HepG2 (cell line): Measurements from ENCODE around the gene N4BP2L1. TPM values are rescaled to one million over a fixed set of nuclear protein-coding genes. Genes with fewer than 3 reads are reported as not detected.

Experiments used
- ATAC-seq: fragments of 200-7000 bp; cut with Tn5 transposase; 3 replicates; pipeline ENCODE4 v1.9.1; 2020; ENCODE audit warnings: mild to moderate bottlenecking, moderate library complexity
- BruUV-seq: library from RNA; stranded (reverse); fragments of 400-500 nt; replicated peaks from 2 replicates; lab custom pipeline; 2021; lab: Mats Ljungman, UMichigan
- CTCF ChIA-PET: fragments of 300-600 bp; formaldehyde crosslinking; extraction: SDS; loops from one replicate; lab custom pipeline; 2021; ENCODE audit warnings: low total read pairs, inconsistent platforms, low intra/inter-chr PET ratio; lab: Yijun Ruan, JAX
- POLR2A ChIA-PET: fragments of 350-600 bp; sonication (Branson Sonifier 250); formaldehyde crosslinking; loops from one replicate; lab custom pipeline; 2020; ENCODE audit warnings: antibody characterized with exemption, inconsistent platforms; lab: Yijun Ruan, JAX
- DNase-seq: peaks from one replicate; pipeline ENCODE4 v3.0.0-alpha.2; 2015; ENCODE audit warnings: low spot score
- FAIRE-seq: peaks from 3 replicates; lab custom pipeline; 2011; peaks lifted over from hg19 to GRCh38; lab: Jason Lieb, UNC
- H2AFZ ChIP-seq: one replicate; pipeline ENCODE4 v1.6.1; 2011; ENCODE audit warnings: low read length, inconsistent platforms
- H3K27ac ChIP-seq: fragments of 300-600 bp; 3 replicates; pipeline ENCODE4 v1.8.0; 2011; ENCODE audit warnings: mixed run types, mild to moderate bottlenecking, mixed read lengths, low read length, inconsistent platforms; ENCODE audit not compliant: insufficient read depth; ENCODE audit errors: extremely low read length
- H3K27me3 ChIP-seq, 2 experiments: fragments of 200-600 bp in 1 of 2; 2 replicates in 1 of 2; 3 replicates in 1 of 2; pipeline versions ENCODE4 v1.6.0 to v1.8.0; 2011; ENCODE audit warnings: low read length in 2 of 2, mild to moderate bottlenecking in 2 of 2, moderate library complexity in 2 of 2, inconsistent platforms in 1 of 2; ENCODE audit not compliant: insufficient read depth in 2 of 2, control insufficient read depth in 1 of 2
- H3K36me3 ChIP-seq, 2 experiments: fragments of 200-600 bp in 1 of 2; replicated peaks in 1 of 2; 2 replicates in 1 of 2; 3 replicates in 1 of 2; pipeline versions ENCODE4 v1.5.1 to v1.8.0; 2011; ENCODE audit warnings: low read length in 2 of 2, inconsistent platforms in 1 of 2; ENCODE audit not compliant: insufficient read depth in 2 of 2, control insufficient read depth in 1 of 2
- H3K4me1 ChIP-seq: 2 replicates; pipeline ENCODE4 v1.5.1; 2012; ENCODE audit warnings: low read length, inconsistent platforms; ENCODE audit not compliant: insufficient read depth
- H3K4me2 ChIP-seq: 2 replicates; pipeline ENCODE4 v1.6.0; 2011; ENCODE audit warnings: low read depth, low read length, inconsistent platforms
- H3K4me3 ChIP-seq, 3 experiments: fragments of 200-600 bp in 1 of 3; sonication (generic), shearing (Covaris generic) in 1 of 3; replicated peaks in 1 of 3; 2 replicates each; pipeline ENCODE4 v1.5.1; 2011 to 2016; ENCODE audit warnings: low read length in 3 of 3, inconsistent platforms in 2 of 3, low read depth in 2 of 3, mild to moderate bottlenecking in 2 of 3, control low read depth in 1 of 3, mixed read lengths in 1 of 3; ENCODE audit not compliant: insufficient read depth in 1 of 3
- H3K79me2 ChIP-seq: one replicate; pipeline ENCODE4 v1.6.1; 2011; ENCODE audit warnings: low read length, inconsistent platforms; ENCODE audit not compliant: insufficient read depth
- H3K9ac ChIP-seq: 2 replicates; pipeline ENCODE4 v1.6.0; 2011; ENCODE audit warnings: mild to moderate bottlenecking, low read depth, low read length, inconsistent platforms; ENCODE audit not compliant: insufficient read depth
- H3K9me3 ChIP-seq: 2 replicates; pipeline ENCODE4 v1.5.1; 2012; ENCODE audit warnings: mild to moderate bottlenecking, low read length
- H4K20me1 ChIP-seq: 2 replicates; pipeline ENCODE4 v1.6.0; 2011; ENCODE audit warnings: inconsistent platforms, mild to moderate bottlenecking, low read length, moderate library complexity; ENCODE audit not compliant: insufficient read depth
- ELF1 ChIP-seq: sonication (generic); formaldehyde crosslinking; IDR thresholded peaks from 2 replicates; pipeline ENCODE4 v1.4.0; 2020; ENCODE audit warnings: missing genetic modification reagents
- FOSL1 ChIP-seq: sonication (generic); formaldehyde crosslinking; IDR thresholded peaks from 2 replicates; pipeline ENCODE4 v1.9.0; 2021; ENCODE audit warnings: missing genetic modification reagents, borderline replicate concordance
- MTF2 ChIP-seq: sonication (generic); formaldehyde crosslinking; IDR thresholded peaks from 2 replicates; pipeline ENCODE4 v1.5.0; 2020; ENCODE audit warnings: missing genetic modification reagents, borderline replicate concordance
- NFAT5 ChIP-seq: sonication (generic); formaldehyde crosslinking; IDR thresholded peaks from 2 replicates; pipeline ENCODE4 v1.4.0; 2020; ENCODE audit warnings: missing genetic modification reagents
- NFIC ChIP-seq: IDR thresholded peaks from 2 replicates; pipeline ENCODE4 v1.6.1; 2012; ENCODE audit warnings: mild to moderate bottlenecking, low read length, inconsistent platforms
- NFYC ChIP-seq: IDR thresholded peaks from 2 replicates; pipeline ENCODE4 v1.6.1; 2016; ENCODE audit warnings: missing genetic modification reagents, missing compliant biosample characterization
- SAFB2 ChIP-seq: sonication (generic); formaldehyde crosslinking; IDR thresholded peaks from 2 replicates; pipeline ENCODE4 v1.5.1; 2020; ENCODE audit warnings: missing genetic modification reagents, low read depth, mild to moderate bottlenecking, borderline replicate concordance
- SNRNP70 ChIP-seq: fragments of 200-400 bp; formaldehyde crosslinking; IDR thresholded peaks from 2 replicates; pipeline ENCODE4 v1.6.1; 2017; ENCODE audit warnings: mild to moderate bottlenecking, low read depth, low read length, moderate library complexity
- ZNF160 ChIP-seq: sonication (generic); formaldehyde crosslinking; IDR thresholded peaks from 2 replicates; pipeline ENCODE4 v1.8.0; 2022; ENCODE audit warnings: mild to moderate bottlenecking, inconsistent platforms, missing genetic modification reagents
- ZNF564 ChIP-seq: sonication (generic); formaldehyde crosslinking; IDR thresholded peaks from 2 replicates; pipeline ENCODE4 v1.8.1; 2023; ENCODE audit warnings: mild to moderate bottlenecking, missing genetic modification reagents
- WGBS: methylation state at CpG from one replicate; pipeline ENCODE4 v1.1.6; 2017; ENCODE audit warnings: low lambda C conversion rate; 5-methylcytosine and 5-hydroxymethylcytosine counted together
- in situ Hi-C: cut with HindIII; loops from 2 replicates; pipeline ENCODE4 v1.10.0; 2017; ENCODE audit warnings: low pct_unique_long_range_greater_than_20kb; ENCODE audit not compliant: extremely low pct_ligation_motif_present
- intact Hi-C: fragments of 100-400 bp; cut with micrococcal nuclease; formaldehyde crosslinking; loops from one replicate; pipeline ENCODE4 v1.10.0; 2022; ENCODE audit not compliant: unreplicated experiment
- polyA plus RNA-seq, 8 experiments: library from polyadenylated mRNA; depleted of rRNA in 3 of 8; stranded (reverse) in 7 of 8; unstranded in 1 of 8; fragments of >200 nt; fragmentation: Illumina TruSeq in 4 of 8; extraction: Trizol in 4 of 8; gene quantifications; 2 replicates each; pipeline versions ENCODE4 v1.2.1 to v1.2.3, GENCODE V29; 2011 to 2016; ENCODE audit warnings: low read depth in 4 of 8, missing spikeins in 1 of 8, mixed read lengths in 1 of 8; ENCODE audit not compliant: insufficient read depth in 1 of 8
- total RNA-seq, 5 experiments: library from RNA; depleted of rRNA; stranded (reverse); fragments of >200 nt; fragmentation: Illumina TruSeq; extraction: Trizol; gene quantifications; 2 replicates each; pipeline ENCODE4 v1.2.3, GENCODE V29; 2016; ENCODE audit warnings: low read depth in 1 of 5
- TF ChIP-seq, protein P1 (sequence below): sonication (generic); formaldehyde crosslinking; IDR thresholded peaks from 2 replicates; pipeline ENCODE4 v1.8.0; 2022; ENCODE audit warnings: mild to moderate bottlenecking, missing genetic modification reagents, moderate library complexity
- TF ChIP-seq, protein P2 (sequence below): sonication (generic); formaldehyde crosslinking; IDR thresholded peaks from 2 replicates; pipeline ENCODE4 v1.5.1; 2020; ENCODE audit warnings: mild to moderate bottlenecking, moderate library complexity, missing genetic modification reagents
- TF ChIP-seq, protein P3 (sequence below): sonication (generic); formaldehyde crosslinking; IDR thresholded peaks from 2 replicates; pipeline ENCODE4 v1.4.0; 2020; ENCODE audit warnings: missing genetic modification reagents, borderline replicate concordance
- TF ChIP-seq, protein P4 (sequence below): sonication (generic); formaldehyde crosslinking; IDR thresholded peaks from 2 replicates; pipeline ENCODE4 v1.4.0; 2020; ENCODE audit warnings: low read depth, mild to moderate bottlenecking, missing genetic modification reagents

Gene N4BP2L1
- total and polyA plus RNA-seq, 2 of the 13 experiments (the other 11 are each of a cell fraction or from before 2014, with no cell fraction given): 13.2 to 34.5 TPM

- no peaks in the 10 kb centered on the region for H3K79me2 ChIP-seq
- intact Hi-C loops: no loop called here
- no peak overlapping the region for H3K9ac ChIP-seq
- H3K36me3 ChIP-seq: peaks cover 0 to 21% of the 10 kb centered on the region in 2 experiments; a peak in 2 of 5 replicates
- no TSS peak for BruUV-seq
- H3K9me3 ChIP-seq: no peaks in the 10 kb centered on the region
- no peaks in the 10 kb centered on the region for H3K4me1 ChIP-seq
- FAIRE-seq (no peak), ATAC-seq (no peak)
- no peak overlapping the region for H3K4me2 ChIP-seq
- no peaks in the 10 kb centered on the region for H4K20me1 ChIP-seq
- in situ Hi-C loops: no loop called here
- WGBS: 80% methylated on average over 3 of the region's 4 CpGs
- TF ChIP-seq MTF2 (CRISPR knock-in tag) (no peak), FOSL1 (CRISPR knock-in tag) (no peak), ZNF564 (no peak), ELF1 (CRISPR knock-in tag) (no peak), NFIC (no peak), SAFB2 (no peak), NFYC (no peak), SNRNP70 (no peak), NFAT5 (CRISPR knock-in tag) (no peak), ZNF160 (no peak)
- TF ChIP-seq, protein P1, sequence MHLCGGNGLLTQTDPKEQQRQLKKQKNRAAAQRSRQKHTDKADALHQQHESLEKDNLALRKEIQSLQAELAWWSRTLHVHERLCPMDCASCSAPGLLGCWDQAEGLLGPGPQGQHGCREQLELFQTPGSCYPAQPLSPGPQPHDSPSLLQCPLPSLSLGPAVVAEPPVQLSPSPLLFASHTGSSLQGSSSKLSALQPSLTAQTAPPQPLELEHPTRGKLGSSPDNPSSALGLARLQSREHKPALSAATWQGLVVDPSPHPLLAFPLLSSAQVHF (CRISPR knock-in tag): no peak
- TF ChIP-seq, protein P2, sequence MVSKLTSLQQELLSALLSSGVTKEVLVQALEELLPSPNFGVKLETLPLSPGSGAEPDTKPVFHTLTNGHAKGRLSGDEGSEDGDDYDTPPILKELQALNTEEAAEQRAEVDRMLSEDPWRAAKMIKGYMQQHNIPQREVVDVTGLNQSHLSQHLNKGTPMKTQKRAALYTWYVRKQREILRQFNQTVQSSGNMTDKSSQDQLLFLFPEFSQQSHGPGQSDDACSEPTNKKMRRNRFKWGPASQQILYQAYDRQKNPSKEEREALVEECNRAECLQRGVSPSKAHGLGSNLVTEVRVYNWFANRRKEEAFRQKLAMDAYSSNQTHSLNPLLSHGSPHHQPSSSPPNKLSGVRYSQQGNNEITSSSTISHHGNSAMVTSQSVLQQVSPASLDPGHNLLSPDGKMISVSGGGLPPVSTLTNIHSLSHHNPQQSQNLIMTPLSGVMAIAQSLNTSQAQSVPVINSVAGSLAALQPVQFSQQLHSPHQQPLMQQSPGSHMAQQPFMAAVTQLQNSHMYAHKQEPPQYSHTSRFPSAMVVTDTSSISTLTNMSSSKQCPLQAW (CRISPR knock-in tag): no peak
- TF ChIP-seq, protein P3, sequence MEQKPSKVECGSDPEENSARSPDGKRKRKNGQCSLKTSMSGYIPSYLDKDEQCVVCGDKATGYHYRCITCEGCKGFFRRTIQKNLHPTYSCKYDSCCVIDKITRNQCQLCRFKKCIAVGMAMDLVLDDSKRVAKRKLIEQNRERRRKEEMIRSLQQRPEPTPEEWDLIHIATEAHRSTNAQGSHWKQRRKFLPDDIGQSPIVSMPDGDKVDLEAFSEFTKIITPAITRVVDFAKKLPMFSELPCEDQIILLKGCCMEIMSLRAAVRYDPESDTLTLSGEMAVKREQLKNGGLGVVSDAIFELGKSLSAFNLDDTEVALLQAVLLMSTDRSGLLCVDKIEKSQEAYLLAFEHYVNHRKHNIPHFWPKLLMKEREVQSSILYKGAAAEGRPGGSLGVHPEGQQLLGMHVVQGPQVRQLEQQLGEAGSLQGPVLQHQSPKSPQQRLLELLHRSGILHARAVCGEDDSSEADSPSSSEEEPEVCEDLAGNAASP (CRISPR knock-in tag): no peak
- TF ChIP-seq, protein P4, sequence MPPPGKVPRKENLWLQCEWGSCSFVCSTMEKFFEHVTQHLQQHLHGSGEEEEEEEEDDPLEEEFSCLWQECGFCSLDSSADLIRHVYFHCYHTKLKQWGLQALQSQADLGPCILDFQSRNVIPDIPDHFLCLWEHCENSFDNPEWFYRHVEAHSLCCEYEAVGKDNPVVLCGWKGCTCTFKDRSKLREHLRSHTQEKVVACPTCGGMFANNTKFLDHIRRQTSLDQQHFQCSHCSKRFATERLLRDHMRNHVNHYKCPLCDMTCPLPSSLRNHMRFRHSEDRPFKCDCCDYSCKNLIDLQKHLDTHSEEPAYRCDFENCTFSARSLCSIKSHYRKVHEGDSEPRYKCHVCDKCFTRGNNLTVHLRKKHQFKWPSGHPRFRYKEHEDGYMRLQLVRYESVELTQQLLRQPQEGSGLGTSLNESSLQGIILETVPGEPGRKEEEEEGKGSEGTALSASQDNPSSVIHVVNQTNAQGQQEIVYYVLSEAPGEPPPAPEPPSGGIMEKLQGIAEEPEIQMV (CRISPR knock-in tag): no peak
- TF ChIP-seq, all 625 proteins: peak for 0
- Histone ChIP-seq H3K27ac (no peak overlapping the region), H3K4me3 (no peak overlapping the region), H3K27me3 (no peaks in the 10 kb centered on the region), H2AFZ (no peak overlapping the region)
- ChIA-PET POLR2A (no interaction called here), CTCF (no interaction called here)
- no peak for DNase-seq
Measured at GRCh38 chr13:32391101-32391619, 36.8 kb downstream of the N4BP2L1 start.
